GM12801 (cell line): ENCODE measurements around the gene CTXND1.

Experiments
- CTCF ChIP-seq: IDR thresholded peaks from one replicate; pipeline ENCODE4 v1.5.1; 2011; ENCODE audit warnings: control low read depth; ENCODE audit not compliant: insufficient read length; ENCODE audit errors: extremely low read depth

Gene CTXND1

GRCh38 chr15:80155001-80155377 is 97.0 kb downstream of the CTXND1 start:
- no peak for TF ChIP-seq CTCF

DNA sequence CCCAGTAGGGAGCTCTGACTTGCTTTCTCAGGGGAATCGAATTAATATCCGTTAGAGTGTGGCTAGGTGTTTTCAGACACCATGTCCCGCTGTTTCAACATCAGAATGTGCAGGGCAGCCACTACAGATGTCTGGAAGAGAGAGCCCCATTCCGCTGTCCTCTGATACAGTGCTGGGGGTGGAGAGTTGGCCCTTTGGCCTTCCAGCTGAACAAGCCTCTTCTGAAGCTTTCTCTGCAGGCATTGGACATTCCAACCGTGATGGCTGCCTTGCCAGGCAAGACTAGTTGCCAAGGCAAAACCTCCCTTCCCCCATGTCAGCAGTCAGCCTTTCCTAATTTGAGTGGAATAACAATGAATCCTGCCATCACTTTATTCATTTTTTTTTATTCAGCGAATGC is 97.7 kb downstream of the CTXND1 start:
- TF ChIP-seq CTCF, result no peak

DNA sequence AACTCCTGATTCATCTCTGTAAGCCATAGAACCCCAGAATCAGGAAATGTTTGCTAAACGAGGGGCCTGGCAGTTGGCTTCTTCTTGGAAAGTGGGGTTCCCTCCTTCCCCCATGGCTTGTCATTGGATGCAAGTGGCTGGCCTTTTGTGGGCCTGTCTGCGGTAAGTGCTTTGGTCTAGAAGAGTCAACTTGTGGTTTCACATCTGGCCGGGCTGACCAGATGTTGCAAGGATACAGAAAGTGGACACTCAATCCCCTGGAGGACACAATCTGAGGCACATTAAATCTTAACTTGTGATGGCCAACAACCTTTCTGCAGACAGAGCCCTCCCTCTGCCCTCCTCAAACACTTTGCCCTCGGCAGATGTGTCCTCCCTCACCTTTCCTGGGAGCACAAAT is 98.1 kb downstream of the CTXND1 start:
- TF ChIP-seq CTCF, result no peak

DNA sequence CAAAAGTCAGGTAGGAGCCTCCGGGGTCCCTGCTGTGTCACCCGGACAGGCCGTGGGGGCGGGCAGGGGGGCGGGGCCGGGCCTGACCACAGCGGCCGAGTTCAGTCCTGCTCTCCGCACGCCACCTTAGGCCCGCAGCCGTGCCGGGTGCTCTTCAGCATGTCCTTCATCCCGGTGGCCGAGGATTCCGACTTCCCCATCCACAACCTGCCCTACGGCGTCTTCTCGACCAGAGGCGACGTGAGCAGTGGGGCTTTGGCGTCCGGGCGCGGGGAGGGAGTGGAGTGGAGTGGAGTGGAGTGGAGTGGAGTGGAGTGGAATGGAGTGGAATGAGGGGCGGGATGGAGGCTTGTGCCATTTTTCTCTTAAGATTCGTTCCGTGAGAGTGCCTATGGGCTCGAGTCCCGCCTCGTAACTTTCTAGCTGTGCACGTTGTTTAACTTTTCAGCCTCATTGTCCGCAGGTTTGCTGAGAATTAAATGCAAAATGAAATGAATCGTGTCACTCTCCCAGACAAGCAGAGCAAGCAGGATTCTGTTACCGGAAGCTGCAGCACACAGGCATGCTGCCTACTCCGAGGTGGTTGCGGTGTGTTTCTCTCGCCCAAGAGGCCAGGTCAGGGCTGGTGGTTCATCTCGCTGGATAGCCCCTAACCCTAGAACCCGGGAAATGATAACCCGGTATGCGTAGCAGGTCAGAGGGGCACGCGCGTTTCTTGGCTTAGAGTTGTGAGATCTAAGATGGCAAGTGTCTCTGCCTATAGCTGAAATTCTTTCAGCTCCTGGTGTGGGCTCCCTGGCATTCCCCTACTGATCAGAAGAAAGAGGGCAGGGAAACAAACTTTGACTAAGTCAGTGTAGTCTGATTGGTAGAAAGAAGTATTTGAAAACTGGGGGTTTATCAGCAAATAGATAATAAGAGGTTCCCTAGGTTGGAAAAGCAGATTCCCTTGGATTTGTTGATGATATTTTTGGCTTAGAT is 98.8 kb downstream of the CTXND1 start, which contains the start of gene FAH:
Gene FAH, plus strand, starts transcription at position 104 of the 981 bp plus-strand sequence. Its CDS starts 56 bp downstream, at position 160.
- no peak for TF ChIP-seq CTCF

DNA sequence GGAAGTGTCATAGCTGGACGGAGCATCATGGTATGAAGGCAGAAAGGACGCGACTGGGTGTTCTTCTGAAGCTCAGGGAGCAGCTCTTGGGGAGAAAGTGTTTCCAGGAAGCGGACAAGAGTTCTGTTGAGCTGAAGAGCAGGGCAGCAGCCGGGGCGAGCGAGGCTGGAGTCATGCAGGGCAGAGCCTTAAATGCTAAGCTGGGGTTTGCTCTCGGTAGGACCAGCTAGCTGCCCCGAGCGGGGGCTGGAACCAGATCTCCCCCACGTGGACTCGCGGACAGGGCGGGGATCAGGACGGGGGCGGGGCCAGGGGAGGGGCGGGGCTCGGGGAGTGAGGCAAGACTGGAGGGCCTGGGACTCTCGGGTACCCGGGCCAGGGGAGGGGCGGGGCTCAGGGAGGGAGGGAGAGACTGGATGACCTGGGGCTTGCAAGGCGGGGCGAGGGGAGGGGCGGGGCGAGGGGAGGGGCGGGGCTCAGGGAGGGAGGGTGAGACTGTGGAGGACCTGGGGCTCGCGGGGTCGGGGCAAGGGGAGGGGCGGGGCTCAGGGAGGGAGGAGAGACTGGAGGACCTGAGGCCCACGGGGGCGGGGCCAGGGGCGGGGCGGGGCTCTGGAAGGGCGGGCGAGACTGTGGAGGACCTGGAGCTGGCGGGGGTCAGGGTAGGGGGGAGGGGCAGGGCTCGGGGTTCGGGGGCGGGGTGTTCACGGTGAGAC is 99.7 kb downstream of the CTXND1 start:
- TF ChIP-seq CTCF, result no peak

- TF ChIP-seq CTCF, result no peak
Observed at GRCh38 chr15:80151576-80151975, 100.4 kb downstream of the CTXND1 start.

GRCh38 chr15:80151148-80151547 is 100.9 kb downstream of the CTXND1 start:
- TF ChIP-seq CTCF, result no peak
